Measurements from ENCODE around the gene CERCAM. TPM values are rescaled to one million over a fixed set of nuclear protein-coding genes. Genes with fewer than 3 reads are reported as not detected.
A peak's percentile ranks its signal among the peaks of the same experiment; 100 is the strongest.

Gene CERCAM
- total and polyA plus RNA-seq, 2 of the 13 experiments (the other 11 are each of a cell fraction or from before 2014, with no cell fraction given) = 9.0 to 17.1 TPM

DNA sequence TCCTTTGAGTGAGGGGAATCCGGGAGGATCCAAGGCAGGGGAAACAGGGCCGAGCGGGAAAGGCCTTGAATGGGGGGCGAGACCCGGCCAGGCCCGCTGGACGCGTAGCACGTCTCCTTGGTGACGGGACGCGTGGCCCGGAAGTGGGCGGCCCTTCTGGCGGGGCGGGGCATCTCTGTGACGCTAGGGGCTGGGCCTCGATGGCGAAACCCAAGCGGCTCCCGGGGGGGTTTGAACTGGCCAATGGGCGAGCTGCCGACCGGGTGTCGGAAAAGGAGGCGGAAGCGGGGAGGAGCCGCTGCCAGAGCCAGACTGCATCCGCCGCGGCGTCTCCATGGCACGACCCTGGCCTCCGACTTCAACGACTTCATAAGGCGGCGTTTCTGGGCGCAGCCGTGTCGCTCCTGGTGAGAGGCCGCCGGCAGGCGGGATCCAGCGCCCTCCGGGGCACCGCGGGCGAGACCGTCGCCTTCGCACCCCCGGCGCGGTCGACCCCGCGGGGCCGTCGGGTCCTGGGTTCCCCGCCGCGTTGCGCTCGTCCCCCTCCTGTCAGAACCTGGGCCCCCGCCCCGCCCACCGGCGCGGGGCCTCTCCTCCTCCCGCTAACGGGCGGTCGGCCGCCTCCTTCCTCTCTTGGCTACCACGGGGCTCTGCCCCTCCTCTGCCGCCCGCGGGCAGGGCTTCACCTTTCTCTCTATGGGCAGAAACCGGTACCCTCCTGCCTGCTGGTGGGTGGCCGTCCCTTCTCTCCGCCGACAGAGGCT lies 35.4 kb downstream of the CERCAM start, which contains the start of gene ODF2 (continued):
- TF ChIP-seq ZBTB1 (CRISPR knock-in tag; IDR thresholded peaks at IDR 0.05; ENCODE audit: borderline replicate concordance) (no peak), ARNTL (CRISPR knock-in tag; IDR thresholded peaks at IDR 0.05) (peak; percentile 48; the same call in 1 of the 2 replicates), AGO1 (IDR thresholded peaks at IDR 0.05; ENCODE audit: low read depth, low read length, poor library complexity, severe bottlenecking) (no peak), PAWR (CRISPR knock-in tag; IDR thresholded peaks at IDR 0.05; ENCODE audit: borderline replicate concordance) (no peak), ZNF326 (CRISPR knock-in tag; IDR thresholded peaks at IDR 0.05; ENCODE audit: borderline replicate concordance) (no peak), DR1 (CRISPR knock-in tag; IDR thresholded peaks at IDR 0.05) (peak; percentile 61; the same call in 1 of the 2 replicates), HES4 (CRISPR knock-in tag; IDR thresholded peaks at IDR 0.05; ENCODE audit: borderline replicate concordance) (no peak), KLF12 (CRISPR knock-in tag; IDR thresholded peaks at IDR 0.05; ENCODE audit: borderline replicate concordance) (0 out of 2 replicates have a peak, but pooled peaks have one; percentile 40), MATR3 (CRISPR knock-in tag; IDR thresholded peaks at IDR 0.05) (no peak), ZNF274 (CRISPR knock-in tag; IDR thresholded peaks at IDR 0.05) (no peak), SMAD9 (CRISPR knock-in tag; IDR thresholded peaks at IDR 0.05) (no peak), ZNF33B (CRISPR knock-in tag; IDR thresholded peaks at IDR 0.05) (no peak), CCDC6 (CRISPR knock-in tag; IDR thresholded peaks at IDR 0.05) (peak; percentile 83), ZNF83 (CRISPR knock-in tag; IDR thresholded peaks at IDR 0.05; ENCODE audit: borderline replicate concordance) (no peak), ZNF143 (CRISPR knock-in tag; IDR thresholded peaks at IDR 0.05) (no peak), CENPT (CRISPR knock-in tag; IDR thresholded peaks at IDR 0.05; ENCODE audit: low read depth) (no peak), STAT6 (CRISPR knock-in tag; IDR thresholded peaks at IDR 0.05; ENCODE audit: borderline replicate concordance) (no peak), CBFB (CRISPR knock-in tag; IDR thresholded peaks at IDR 0.05) (no peak; the same call in 1 of the 2 replicates), POLR2AphosphoS5 (IDR thresholded peaks at IDR 0.05; ENCODE audit: low read depth, low read length) (peak; percentile 69), SMAD3 (CRISPR knock-in tag; IDR thresholded peaks at IDR 0.05) (peak; percentile 66), ATRX (CRISPR knock-in tag; IDR thresholded peaks at IDR 0.05; ENCODE audit: borderline replicate concordance) (no peak), ELF3 (CRISPR knock-in tag; IDR thresholded peaks at IDR 0.05) (peak; percentile 73; the same call in 1 of the 2 replicates), PHF5A (CRISPR knock-in tag; IDR thresholded peaks at IDR 0.05; ENCODE audit: low read depth, unreplicated experiment) (peak; percentile 50)
- TF ChIP-seq, protein P1, sequence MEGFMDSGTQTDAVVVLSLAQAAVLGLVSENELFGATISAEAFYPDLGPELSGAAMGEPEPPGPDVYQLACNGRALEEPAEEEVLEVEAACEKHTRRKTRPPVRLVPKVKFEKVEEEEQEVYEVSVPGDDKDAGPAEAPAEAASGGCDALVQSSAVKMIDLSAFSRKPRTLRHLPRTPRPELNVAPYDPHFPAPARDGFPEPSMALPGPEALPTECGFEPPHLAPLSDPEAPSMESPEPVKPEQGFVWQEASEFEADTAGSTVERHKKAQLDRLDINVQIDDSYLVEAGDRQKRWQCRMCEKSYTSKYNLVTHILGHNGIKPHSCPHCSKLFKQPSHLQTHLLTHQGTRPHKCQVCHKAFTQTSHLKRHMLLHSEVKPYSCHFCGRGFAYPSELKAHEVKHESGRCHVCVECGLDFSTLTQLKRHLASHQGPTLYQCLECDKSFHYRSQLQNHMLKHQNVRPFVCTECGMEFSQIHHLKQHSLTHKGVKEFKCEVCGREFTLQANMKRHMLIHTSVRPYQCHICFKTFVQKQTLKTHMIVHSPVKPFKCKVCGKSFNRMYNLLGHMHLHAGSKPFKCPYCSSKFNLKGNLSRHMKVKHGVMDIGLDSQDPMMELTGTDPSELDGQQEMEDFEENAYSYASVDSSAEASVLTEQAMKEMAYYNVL (CRISPR knock-in tag; IDR thresholded peaks at IDR 0.05; ENCODE audit: borderline replicate concordance) = no peak
- TF ChIP-seq, protein P2, sequence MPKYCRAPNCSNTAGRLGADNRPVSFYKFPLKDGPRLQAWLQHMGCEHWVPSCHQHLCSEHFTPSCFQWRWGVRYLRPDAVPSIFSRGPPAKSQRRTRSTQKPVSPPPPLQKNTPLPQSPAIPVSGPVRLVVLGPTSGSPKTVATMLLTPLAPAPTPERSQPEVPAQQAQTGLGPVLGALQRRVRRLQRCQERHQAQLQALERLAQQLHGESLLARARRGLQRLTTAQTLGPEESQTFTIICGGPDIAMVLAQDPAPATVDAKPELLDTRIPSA (CRISPR knock-in tag; IDR thresholded peaks at IDR 0.05; ENCODE audit: borderline replicate concordance) = no peak

All from HepG2 (cell line).